GM21447 (cell line): ENCODE measurements around the gene CSTPP1.
"Not testable (repeated sequence)": the region's sequence is repeated elsewhere in the genome, so short reads cannot be mapped to it uniquely, and the experiment has no call there.

Source experiments
- ATAC-seq: cut with Tn5 transposase; IDR thresholded peaks from one replicate; pipeline ENCODE4 v1.9.1; 2021; ENCODE audit not compliant: unreplicated experiment

The CSTPP1 gene

DNA sequence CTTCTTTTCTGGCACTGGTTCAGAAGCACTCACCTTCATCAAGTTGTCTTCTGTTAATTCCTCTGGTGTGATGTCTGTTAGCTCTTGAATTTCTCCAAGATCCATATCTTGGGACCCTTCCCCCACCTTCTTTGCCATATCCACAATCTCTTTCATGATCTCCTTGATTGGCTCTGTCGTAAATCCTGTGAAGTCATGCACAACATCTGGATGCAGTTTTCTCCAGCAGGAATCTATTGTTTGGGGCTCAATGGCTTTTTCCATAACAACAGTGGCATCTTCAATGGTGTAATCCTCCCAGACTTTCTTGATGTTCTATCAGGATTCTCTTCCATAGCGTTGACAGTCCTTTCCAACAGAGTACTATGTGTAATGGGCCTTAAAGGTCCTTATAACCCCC, 96.9 kb downstream of the CSTPP1 start:
- no peak for ATAC-seq

DNA sequence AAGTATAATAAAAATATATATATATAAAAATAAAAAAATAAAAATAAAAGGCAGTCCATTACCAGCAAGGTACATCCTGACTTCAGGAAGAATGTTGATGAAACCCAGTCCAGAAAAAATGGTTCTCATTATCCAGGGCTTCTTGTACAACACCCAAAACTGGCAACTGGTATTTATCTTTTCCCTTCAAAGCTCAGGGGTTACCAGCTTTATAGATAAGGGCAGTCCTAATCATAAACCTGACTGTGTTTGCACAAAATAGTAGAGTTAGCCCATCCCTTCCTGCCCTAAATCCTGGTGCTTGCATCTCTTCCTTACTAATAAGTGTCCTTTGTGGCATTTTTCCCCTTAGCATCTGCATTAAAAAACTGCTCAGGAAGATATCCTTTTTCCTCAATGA, 97.5 kb downstream of the CSTPP1 start:
- ATAC-seq, result no peak

DNA sequence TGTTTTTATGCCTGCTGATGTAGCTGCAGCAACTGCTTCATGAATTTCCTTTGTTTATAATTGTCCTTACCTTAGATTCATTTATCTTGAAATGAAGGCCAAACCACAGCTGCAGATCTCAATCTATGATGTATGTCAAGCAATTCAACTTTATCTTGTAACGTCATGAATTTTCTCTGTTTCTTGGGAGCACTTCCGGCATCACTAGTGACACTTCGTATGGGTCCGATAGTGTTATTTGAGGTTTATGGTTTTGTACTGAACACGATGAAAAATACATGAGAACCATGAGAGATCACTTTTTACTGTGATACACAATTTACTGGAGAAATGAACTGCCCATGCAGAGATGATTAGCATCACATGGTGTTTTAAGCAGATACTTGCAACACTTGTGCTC, 98.5 kb downstream of the CSTPP1 start:
- no peak for ATAC-seq

DNA sequence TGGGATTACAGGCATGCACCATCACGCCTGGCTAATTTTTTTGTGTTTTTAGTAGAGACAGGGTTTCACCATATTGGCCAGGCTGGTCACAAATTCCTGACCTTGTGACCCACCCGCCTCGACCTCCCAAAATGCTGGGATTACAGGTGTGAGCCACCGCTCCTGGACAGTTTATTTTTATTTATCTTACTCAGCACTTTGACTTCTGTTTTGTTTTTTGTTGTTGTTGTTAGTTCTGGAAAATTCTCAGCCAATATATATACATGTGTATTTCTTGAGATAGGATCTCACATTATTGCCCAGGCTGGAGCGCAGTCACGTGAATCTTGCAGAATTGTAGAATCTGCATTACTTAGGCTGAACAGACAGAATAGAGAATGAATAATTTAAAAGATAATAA, 107.6 kb downstream of the CSTPP1 start:
- no peak for ATAC-seq

DNA sequence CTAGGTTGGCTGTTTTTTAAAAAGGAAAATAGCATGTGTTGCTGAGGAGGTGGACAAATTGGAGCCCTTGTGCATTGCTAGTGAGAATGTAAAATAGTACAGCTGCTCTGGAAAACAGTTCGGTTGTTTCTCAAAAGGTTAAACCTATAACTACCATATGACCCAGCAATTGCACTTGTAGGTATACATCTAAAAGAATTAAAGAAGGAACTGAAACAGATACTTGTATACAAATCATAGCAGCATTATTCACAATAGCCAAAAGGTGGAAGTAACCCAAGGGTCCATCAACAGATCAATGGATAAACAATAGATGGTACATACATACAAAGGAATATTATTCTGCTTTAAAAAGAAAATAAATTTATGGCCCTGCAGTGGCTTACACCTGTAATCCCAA, 111.4 kb downstream of the CSTPP1 start:
- no peak for ATAC-seq

DNA sequence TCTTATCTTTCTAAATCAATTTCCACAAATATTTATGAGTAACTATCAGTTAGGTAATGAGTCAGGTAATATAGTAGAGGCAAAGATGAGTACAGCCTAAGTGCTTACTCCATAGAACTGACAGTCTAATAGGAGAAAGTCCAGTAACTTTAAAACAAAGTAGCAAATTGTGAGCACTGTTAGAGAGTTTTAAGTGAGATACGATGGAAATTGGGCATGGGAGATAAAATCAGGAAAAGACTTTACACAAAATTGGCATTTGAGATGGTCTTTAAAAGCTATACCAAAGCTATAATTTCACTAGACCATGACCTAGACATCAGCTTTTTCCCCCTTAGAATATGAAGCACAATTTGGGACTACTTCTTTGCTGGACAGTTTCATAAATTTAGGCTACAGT, 113.7 kb downstream of the CSTPP1 start:
- no peak for ATAC-seq

DNA sequence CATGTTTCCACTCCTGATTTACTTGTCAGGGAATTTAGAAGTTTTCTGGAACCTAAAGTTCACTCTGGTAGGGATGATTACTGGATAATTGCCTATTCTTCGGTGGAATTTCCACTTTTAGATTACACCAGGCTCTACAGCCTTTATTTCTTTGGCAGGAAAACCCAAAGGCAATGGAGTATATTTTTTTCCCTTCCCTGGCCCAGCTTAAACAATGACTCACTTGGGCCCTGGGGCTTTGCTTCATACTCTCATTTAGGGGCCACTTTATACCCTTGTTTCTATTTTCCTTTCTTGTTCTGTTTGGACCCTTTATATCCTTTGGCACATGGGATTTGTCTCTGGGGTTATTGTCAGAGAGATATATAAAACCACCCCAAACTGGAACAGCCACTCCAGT, 114.7 kb downstream of the CSTPP1 start:
- ATAC-seq, result no peak

DNA sequence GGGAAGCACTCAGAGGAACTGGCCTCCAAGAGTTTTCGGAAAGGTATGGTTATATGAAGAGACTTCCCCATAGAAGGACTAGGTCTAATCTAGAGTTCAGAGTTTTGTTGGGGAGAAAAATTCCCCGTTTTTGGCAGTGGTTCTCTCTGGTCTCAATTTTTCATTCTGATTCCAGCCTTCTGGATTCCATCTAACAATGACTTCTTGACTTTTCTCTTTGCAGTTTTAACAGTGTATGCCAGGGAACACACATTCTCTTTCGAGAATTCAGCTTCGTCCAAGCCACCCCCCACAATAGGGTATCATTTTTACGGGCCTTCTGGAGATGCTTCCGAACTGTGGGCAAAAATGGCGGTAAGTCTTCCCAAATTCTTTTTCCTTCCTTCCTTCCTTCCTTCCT, 115.6 kb downstream of the CSTPP1 start:
- ATAC-seq, result no peak

DNA sequence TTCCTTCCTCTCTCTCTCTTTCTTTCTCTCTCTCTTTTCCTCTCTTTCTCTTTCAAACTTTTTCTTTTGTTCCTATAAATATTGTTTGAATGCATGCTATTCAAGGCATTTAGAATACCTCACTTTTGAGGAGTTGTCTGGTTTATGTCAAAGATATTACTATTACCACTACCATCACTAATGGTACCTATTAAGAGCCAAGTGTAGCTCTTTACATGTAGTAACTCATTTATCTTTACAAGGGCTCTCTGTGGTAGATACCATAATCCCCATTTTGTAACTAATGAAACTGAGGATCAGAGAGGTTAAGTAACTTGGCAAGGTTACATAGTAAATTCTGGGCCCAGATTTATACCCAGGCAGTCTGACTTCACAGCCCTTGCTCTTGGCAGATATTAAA, 116.0 kb downstream of the CSTPP1 start:
- ATAC-seq, result no peak

DNA sequence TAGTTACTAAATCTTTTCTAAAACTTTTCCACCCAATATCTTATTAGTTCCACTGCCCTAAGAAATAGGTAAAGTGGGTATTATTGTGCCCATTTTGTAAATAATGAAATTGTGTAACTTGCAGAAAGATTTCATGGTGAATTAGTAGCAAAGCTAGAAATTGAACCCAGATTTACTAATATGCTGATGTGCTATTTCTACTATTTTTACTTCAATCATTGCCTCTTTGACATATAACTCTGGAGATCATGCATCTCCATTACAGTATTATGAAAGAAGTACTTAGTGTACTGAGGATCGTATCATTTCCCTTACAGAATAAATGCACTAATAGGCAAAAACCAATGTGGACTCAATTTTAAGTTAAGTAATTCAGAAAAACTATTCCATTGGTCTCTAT, 119.0 kb downstream of the CSTPP1 start:
- ATAC-seq, result no peak

DNA sequence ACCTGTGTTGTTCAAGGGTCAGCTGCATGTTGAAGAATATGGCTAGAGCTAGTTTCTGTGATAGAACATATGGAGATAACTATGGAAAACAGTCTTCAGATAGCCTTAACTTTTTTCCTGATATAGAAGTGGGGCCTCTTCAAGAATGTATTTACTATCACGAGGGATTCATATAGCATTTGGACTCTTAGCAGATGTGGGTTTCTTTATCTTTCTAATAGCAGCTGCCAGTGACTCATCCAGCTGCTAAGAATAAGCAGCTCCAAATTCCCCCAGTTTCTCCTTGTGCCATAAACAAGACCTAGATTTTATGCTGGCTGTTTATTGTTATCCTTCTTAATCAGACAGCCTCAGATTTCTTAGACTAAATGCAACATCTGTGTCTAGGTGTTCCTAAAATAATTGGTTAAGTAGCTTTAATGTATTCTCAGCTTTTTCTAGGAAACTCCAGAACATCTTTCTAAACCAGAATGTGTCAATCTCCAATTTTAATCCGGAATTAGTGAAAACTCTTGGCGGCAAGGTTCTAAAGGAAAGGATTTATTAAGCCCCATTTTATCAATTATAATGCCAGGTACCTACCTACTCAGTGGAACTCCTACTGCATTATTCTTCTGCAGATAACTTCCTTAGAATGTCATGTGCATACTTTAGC, 119.8 kb downstream of the CSTPP1 start:
- ATAC-seq, result no peak

DNA sequence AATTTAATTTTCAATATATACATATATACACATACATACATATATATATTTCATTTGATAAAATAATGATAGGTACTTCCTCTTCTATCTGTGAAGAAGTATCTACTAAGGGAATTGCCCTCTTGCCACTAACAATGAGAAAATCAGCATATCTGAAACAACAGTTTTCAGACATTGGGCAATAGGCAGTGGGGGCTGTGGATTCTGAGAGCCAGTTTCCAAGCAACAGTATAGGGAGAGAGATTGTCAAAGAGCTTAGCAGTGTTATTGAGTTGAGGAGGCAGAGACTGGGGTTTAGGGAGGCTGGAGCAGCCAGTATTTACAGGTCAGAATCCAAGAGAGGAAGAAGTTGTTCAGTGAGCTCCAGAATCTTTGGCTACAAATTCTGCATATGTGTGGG, 120.8 kb downstream of the CSTPP1 start:
- no peak for ATAC-seq

DNA sequence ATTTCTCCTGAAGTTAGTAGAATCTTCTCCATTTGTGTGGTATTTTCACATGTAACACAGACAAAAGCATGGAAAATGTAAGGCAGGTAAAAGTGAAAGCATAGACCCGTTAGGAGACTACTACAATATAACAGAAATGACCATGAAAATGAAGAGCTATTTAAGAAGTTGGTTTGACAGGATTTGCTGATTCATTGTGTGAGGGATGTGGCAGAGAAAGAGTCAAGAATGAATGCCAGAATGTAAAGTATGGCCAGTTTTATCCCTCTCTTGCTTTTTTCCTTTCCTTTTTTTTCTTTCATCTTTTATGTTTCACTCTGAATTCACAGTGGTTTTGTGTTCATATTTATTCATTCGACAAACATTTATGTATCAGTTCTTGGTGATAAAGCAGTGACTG, 124.2 kb downstream of the CSTPP1 start:
- no peak for ATAC-seq

DNA sequence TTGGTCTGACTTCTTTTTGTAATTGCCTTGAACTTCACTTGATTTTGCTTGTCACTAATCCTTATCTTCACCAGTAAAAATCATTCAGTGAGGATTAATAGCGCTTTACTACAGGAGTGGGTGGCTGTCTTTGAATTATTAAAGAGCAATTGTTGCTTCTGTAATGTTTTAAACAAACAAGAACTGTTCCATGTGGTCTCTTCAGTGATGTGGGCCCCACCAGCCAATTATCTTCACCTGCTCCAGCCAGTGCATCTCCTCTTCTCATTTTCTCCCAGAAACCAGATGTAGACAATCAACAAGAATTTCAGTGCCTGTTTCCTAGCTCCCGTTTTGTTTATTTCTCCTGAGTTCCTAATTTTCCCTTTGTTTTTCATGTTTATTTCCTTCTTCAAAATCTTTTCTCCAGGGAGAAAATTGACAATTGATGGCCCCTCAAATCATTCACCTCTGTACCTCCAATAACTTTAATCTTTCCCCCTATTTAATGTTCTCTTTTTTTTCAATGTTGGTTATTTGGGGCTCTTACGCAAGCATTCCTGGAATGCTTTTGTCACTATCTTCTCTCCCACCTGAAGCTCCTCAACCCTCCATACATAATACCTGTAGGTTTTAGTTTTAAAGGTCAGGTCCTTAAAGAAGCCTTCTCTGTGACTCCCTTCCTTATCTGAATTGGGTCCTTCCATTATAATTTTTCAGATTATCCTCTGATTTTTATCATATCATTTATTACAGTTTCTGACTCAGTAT, 125.0 kb downstream of the CSTPP1 start:
- no peak for ATAC-seq

DNA sequence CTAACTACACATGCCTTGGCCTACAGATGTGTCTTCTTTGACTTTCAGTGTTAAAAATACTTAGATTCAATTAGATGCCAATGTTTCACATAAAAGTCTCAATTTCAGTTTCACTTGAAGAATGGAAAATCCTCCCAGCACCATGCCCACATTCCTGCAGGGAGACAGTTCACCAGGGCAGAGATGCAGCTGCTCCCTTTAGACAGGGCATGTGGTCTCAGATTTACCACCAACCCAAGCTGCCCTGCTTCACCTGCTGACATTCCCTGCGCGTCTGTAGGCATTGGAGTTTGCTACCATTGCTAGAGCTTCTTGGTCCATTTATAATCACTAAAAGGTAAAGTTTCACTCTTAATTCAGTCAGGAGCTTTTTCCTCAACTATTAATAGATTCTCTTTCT, 126.2 kb downstream of the CSTPP1 start:
- no peak for ATAC-seq

DNA sequence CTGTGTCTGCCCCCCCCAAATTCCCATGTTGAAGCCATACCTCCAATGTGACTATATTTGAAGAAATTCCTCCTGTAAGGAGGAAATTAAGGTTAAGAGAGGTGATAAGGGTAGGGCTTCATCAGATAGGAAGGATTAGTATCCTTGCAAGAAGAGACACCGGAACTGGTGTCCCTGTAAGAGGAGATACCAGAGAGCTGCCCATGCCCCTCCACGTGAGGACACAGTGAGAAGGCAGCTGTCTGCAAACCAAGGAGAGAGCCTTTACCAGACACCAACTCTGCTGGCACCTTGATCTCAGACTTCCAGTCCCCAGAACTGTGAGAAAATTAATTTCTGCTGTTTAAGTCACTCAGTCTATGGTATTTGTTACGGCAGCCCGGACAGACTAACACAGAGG, 130.8 kb downstream of the CSTPP1 start:
- no peak for ATAC-seq

DNA sequence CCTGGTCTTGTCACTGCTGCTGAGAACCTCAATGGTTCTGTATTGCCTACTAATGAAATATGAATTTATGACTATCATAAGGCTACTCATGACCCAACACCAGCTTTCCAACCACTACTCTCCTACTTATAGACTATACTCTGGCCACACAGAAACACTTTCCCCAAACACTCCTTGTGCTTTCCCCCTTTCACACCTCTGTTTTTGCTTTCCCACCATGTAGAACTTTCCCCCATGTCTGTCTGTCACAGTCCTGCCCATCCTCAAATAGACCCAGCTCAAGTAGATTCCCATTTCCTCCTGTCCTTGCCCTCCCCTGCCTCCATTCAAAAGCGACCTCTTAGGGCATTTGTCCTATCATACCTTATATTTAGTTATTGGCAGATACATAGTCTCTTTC, 134.2 kb downstream of the CSTPP1 start:
- no peak for ATAC-seq

DNA sequence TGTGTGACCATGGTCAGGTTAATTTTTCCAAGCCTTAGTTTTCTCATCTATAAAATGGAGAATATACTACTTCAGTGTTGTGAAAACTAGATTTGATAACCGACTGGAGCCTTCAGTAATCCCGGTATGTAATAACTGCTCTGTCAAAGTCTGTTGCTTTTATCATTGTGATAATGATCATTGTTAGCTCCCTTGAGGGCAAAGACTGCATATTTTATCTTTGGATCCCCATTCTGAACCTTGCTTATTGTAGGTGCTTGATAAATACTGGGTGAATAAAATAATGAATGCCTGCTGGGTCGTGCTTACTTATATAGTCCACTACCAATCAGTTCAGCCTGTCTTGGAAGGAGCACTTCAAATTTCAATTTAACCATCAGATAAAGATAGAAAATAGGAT, 134.8 kb downstream of the CSTPP1 start:
- no peak for ATAC-seq

DNA sequence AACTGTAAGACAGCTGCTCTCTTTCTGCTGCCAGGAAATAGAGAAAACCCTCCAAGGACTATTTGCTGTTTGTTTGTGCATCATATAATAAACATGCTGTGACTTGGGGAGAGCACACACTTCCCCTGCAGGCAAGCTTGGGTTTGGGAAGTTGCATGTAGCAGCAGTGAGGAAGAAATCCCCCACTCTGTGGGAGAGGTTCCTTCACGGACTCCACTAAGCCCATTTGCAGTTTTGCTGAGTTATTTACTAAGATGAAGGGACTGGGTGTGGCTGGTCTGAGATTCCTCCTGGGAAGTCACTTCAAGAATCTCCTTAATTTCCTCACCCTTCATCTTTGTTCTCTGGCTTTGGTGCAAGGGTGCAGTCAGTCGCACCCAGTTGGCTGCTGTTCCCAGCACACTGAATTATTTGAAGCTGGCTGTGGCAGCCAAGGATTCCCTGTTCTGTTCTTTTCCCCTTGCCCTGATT, 135.3 kb downstream of the CSTPP1 start:
- no peak for ATAC-seq

DNA sequence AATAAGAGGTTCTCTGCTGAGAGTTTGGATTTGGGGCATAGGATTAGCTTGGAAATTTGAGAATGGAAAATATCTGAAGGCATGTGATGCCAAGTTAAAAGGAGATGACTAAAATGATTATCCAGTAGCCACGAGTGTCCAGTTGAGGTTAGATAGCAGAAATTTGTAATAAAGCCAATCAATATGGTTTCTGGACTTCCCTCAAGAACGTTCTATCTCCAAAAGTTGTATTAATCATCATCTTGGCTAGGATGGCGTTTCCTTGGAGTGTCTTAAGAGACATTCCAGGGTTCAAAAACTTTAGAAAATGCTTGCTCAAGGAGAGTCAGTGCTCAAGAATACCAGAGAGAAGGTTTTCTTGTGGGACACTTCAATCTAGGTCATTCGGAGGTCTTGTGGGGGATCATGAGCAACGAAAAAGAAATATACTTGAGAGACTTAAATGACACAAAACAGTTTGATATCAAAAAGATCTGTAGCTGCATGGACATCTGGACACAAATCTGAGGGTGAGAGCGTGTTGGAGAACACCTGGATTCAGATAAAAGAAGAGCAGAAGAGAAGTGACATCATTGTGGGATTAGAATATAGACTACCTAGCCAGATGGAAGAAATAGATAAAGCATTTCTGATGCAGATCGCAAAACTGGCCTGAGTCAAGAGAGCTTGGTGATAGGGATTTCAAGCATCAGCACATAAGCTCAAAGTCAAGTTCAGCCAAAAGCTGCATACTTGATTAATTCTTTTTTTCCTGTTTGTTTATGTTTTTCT, 142.4 kb downstream of the CSTPP1 start:
- no peak for ATAC-seq

DNA sequence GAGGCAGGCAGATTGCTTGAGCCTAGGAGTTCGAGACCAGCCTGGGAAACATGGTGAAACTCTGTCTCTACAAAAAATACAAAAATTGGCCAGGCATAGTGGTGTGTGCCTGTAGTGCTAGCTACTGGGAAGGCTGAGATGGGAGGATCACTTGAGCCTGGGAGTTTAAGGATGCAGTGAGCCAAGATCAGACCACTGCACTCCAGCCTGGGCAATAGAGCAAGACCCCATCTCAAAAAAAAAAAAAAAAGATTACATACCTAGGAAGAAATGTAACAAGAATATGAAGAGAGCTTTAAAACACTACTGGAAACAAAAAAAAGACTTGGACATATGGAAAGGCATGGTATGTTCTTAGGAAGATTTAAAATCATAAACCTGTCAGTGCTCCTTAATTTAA, 144.2 kb downstream of the CSTPP1 start:
- not testable (repeated sequence) for ATAC-seq

DNA sequence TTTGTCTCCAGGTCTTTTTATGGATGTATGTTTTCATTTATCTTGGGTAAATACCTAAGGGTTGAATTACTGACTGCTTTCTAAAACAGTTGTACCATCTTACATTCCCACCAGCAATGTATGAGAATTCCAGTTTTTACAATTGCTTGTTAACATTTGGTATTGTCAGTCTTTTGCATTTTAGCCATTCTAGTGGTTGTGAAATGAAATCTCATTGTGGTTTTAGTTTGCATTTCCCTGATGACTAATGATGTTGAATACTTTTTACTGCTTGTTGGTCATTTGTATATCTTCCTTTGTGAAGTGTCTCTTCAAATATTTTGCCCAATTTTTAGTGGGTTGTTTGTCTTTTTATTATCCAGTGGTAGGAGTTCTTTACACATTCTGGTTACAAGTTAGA, 147.4 kb downstream of the CSTPP1 start:
- ATAC-seq, result no peak
